HG03378 (cell line): ENCODE results near the gene TSPYL4.

ENCODE experiments used
- ATAC-seq: cut with Tn5 transposase; IDR thresholded peaks from one replicate; pipeline ENCODE4 v1.9.1; 2021; ENCODE audit warnings: mild to moderate bottlenecking, moderate library complexity; ENCODE audit not compliant: unreplicated experiment

TSPYL4 gene

GRCh38 chr6:116229287-116229913, 24.5 kb downstream of the TSPYL4 start:
- no peak for ATAC-seq

- ATAC-seq: no peak
Measured at GRCh38 chr6:116223355-116223754, 30.5 kb downstream of the TSPYL4 start.

GRCh38 chr6:116221911-116222310, 32.0 kb downstream of the TSPYL4 start:
- ATAC-seq: no peak

- ATAC-seq: no peak
Measured at GRCh38 chr6:116221067-116221466, 32.8 kb downstream of the TSPYL4 start.

GRCh38 chr6:116218866-116219265, 35.0 kb downstream of the TSPYL4 start:
- no peak for ATAC-seq

- ATAC-seq: no peak
Measured at GRCh38 chr6:116218172-116218633, 35.7 kb downstream of the TSPYL4 start.

GRCh38 chr6:116217069-116217468, 36.8 kb downstream of the TSPYL4 start:
- peak; percentile 63 for ATAC-seq

- no peak for ATAC-seq
Measured at GRCh38 chr6:116215414-116215813, 38.5 kb downstream of the TSPYL4 start.

GRCh38 chr6:116214681-116215080, 39.2 kb downstream of the TSPYL4 start:
- no peak for ATAC-seq

- ATAC-seq: no peak
Measured at GRCh38 chr6:116210750-116211425, 43.0 kb downstream of the TSPYL4 start.

GRCh38 chr6:116210316-116210715, 43.6 kb downstream of the TSPYL4 start:
- no peak for ATAC-seq

GRCh38 chr6:116208056-116208785, 45.7 kb downstream of the TSPYL4 start:
- ATAC-seq: no peak

- ATAC-seq: no peak
Measured at GRCh38 chr6:116206231-116206903, 47.5 kb downstream of the TSPYL4 start.

GRCh38 chr6:116205281-116205680, 48.6 kb downstream of the TSPYL4 start:
- ATAC-seq: no peak

GRCh38 chr6:116201538-116201937, 52.3 kb downstream of the TSPYL4 start:
- ATAC-seq: no peak

GRCh38 chr6:116200619-116201249, 53.1 kb downstream of the TSPYL4 start:
- ATAC-seq: no peak
